Germinal center (tissue), 1 donor: ENCODE data around the gene SLC15A3.
"Not testable (repeated sequence)": the region's sequence is repeated elsewhere in the genome, so short reads cannot be mapped to it uniquely, and the experiment has no call there.

Source experiments
- DNase-seq: peaks from one replicate; pipeline ENCODE4 v3.0.0; 2012; ENCODE audit warnings: mixed read lengths, low spot score

The SLC15A3 gene

GRCh38 chr11:60974726-60975125, 22.8 kb upstream of the SLC15A3 start:
- no peak for DNase-seq

- DNase-seq: not testable (repeated sequence)
These were observed 22.3 kb upstream of the SLC15A3 start for GRCh38 chr11:60974316-60974715.

- DNase-seq: no peak
These were observed 21.7 kb upstream of the SLC15A3 start for GRCh38 chr11:60973699-60974098.

- DNase-seq: no peak
These were observed 20.4 kb upstream of the SLC15A3 start for GRCh38 chr11:60972182-60973030.

GRCh38 chr11:60971520-60971919, 19.5 kb upstream of the SLC15A3 start, which contains the start of gene CD6:
Gene CD6 (plus strand): TSS chr11:60971680. CDS start chr11:60971866, 186 bp downstream.
- no peak for DNase-seq

- DNase-seq: no peak
These were observed 18.9 kb upstream of the SLC15A3 start for GRCh38 chr11:60970890-60971289.

GRCh38 chr11:60970369-60970774, 18.4 kb upstream of the SLC15A3 start:
- DNase-seq: peak; percentile 82

- no peak for DNase-seq
These were observed 16.2 kb upstream of the SLC15A3 start for GRCh38 chr11:60968223-60968622.

- DNase-seq: no peak
These were observed 14.9 kb upstream of the SLC15A3 start for GRCh38 chr11:60966890-60967289.

- DNase-seq: no peak
These were observed 12.8 kb upstream of the SLC15A3 start for GRCh38 chr11:60964801-60965200.

- DNase-seq: no peak
These were observed 8.4 kb upstream of the SLC15A3 start for GRCh38 chr11:60960405-60960804.

- no peak for DNase-seq
These were observed 7.5 kb upstream of the SLC15A3 start for GRCh38 chr11:60959431-60959830.

GRCh38 chr11:60957188-60957587, 5.2 kb upstream of the SLC15A3 start:
- no peak for DNase-seq

- no peak for DNase-seq
These were observed 3.6 kb upstream of the SLC15A3 start for GRCh38 chr11:60955571-60955970.

GRCh38 chr11:60954421-60954820, 2.4 kb upstream of the SLC15A3 start:
- no peak for DNase-seq

- no peak for DNase-seq
These were observed 1.8 kb upstream of the SLC15A3 start for GRCh38 chr11:60953781-60954180.

GRCh38 chr11:60952742-60953170, 780 bp upstream of the SLC15A3 start:
- DNase-seq: no peak

GRCh38 chr11:60951606-60951903, 421 bp downstream of the SLC15A3 start:
- DNase-seq: peak; percentile 37

GRCh38 chr11:60950933-60951605, 907 bp downstream of the SLC15A3 start:
- DNase-seq: peak; percentile 33

- no peak for DNase-seq
These were observed 2.0 kb downstream of the SLC15A3 start for GRCh38 chr11:60950024-60950423.

- DNase-seq: no peak
These were observed 3.7 kb downstream of the SLC15A3 start for GRCh38 chr11:60948250-60948649.

- DNase-seq: no peak
These were observed 4.3 kb downstream of the SLC15A3 start for GRCh38 chr11:60947700-60948099.

GRCh38 chr11:60946601-60947264, 5.2 kb downstream of the SLC15A3 start:
- DNase-seq: no peak
